GM19438 (cell line): ENCODE data around the gene FLACC1.
"Not testable (repeated sequence)": the region's sequence is repeated elsewhere in the genome, so short reads cannot be mapped to it uniquely, and the experiment has no call there.

Experiments
- ATAC-seq: cut with Tn5 transposase; IDR thresholded peaks from one replicate; pipeline ENCODE4 v1.9.1; 2021; ENCODE audit warnings: low read depth; ENCODE audit not compliant: unreplicated experiment

The FLACC1 gene, protein sequence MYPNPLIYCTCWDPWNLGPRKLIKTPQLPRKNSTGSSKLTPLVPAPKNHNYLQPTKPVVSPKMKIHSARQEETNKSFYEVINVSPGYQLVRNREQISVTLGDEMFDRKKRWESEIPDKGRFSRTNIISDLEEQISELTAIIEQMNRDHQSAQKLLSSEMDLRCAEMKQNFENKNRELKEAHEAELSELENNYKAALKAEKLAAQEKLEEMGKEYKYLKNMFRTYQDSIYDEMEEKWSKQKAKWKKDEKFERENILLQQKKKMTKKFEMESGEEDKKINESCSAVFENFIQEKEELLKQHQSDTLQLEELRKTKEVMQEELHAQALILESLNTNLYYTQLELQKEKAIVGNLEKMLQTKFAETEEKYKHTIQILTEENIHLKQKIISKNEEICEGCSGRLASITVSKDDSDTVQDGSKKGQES

DNA sequence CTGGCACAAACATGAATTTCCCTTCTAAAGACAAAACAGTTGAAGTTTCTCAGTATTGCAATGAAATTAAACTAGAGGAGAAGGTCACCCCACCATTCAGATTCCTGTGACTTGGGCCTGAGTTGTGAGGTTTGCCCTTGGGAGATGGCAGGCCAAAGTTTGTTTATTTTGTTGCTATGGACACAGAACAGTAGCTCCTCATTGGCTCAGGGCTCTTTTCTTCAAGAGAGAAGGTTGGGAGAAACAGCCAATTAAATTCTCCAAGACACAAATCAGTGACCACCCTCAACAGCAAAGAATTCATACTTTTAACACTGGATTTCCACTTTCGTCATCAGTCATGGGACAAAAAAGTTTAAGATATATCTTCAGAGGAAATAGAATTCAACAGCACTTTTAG, at the start of gene FLACC1:
Gene FLACC1, minus strand, starts transcription at position 125 of the 400 bp plus-strand sequence. CDS start 5,941 bp downstream, outside the sequence.
- ATAC-seq = no peak

DNA sequence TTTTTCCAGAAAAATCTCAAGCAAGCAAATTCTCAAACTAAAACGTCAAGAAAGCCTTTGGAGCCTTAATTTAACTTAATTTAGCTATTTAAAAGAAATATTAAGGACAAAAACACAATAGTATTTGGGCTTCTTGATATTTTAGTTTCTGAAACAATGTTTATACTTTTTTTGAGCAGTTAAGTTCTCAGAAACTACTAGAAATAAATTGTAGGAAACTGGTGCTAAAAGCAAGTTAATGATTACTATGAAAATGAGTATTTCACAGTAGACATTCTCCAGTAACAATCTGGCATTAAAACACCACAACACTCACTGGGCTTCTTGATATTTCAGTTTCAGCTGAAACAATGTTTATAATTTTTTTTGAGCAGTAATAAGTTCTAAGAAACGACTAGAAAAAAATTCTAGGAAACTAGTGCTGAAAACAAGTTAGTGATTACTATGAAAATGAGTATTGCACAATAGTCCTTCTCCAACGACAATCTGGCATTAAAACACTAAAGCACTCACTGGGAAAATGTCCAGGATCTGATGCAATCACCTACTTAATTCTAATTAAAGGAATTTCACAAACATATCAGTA, 49.0 kb upstream of the FLACC1 start:
- ATAC-seq = peak; percentile 70

DNA sequence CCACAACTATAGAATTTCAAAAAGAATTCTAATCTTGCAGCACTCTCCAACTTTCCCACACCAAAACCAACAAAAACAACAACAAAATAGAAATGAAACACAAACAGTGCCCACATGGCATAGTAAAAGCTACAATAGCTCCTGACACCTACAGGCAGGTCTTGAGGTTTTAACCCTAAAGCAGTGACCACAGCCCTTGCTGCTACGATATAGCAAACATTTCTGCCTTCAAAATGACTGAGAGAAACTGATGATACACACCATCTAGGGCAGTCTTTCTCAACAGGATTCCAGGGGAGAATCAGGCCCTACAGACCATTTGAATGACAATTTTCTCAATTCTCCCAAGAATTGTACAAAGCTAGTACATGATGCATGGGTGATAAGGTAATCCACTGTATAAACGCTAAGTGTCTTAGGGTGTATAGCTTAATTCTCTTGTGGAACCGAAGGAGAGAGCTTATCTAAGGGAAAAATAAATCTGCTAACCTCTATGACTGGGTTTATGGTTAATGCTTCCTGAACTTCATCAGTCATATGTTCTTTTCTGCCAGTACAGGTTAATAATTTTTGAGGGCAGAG, 47.6 kb upstream of the FLACC1 start:
- ATAC-seq = no peak

DNA sequence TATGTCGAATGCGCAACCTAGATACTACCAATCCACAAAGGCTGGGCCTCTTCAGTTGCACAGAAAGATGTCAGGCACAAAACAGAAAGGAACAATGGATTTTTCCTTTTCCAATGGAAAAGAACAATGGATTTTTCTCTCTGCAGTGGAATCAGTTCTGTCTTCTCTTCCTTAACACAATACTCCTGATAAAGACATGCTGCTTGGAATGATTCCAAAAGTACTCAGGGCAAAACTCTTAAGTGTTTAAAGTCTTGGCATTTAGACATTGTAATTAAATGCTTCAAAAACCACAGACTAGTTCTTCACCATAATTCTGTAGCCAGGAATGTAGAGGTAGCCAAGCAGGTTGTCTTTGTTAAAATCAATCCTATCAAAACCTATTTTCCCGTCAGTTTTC, 46.7 kb upstream of the FLACC1 start:
- no peak for ATAC-seq

DNA sequence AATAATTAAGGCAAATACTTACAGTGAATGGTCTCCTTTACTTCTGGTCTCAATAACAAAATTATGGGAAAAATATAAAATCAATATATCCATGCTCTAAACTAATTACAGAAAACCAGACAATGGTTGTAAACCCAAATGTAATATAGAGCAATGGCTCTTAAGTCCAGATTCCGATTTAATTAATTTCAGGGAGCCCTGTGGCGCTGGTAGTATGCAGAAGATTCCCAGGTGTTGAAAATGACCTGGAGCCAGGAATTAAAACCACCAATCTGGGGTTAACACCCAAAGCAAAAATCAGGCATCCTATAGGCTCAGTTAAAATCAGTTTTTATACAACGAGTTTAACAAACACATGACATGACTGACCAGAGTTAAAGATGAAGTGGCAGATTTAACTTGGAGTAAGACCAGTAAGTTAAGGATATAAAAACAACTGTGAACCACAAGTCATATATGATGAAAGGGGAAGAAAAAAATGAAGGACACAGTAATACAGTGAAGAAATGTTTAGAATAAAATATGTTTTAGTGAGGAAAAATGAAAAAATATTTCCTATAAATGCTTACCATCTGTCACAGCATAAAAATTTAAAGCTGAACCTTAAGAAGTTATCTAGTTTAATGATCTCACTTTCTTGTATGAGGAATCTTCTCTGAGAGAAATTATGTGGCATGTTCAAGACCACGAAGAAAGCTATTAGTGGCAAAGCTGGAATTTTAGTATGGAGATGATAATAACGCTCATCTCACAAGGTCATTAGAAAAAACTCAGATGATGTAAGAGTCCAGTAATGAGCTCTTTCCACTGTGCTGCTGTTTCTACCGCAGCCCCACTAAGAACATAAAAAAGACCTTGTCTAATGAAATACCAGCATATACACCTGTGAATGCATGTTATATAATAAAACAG, 45.8 kb upstream of the FLACC1 start:
- no peak for ATAC-seq

DNA sequence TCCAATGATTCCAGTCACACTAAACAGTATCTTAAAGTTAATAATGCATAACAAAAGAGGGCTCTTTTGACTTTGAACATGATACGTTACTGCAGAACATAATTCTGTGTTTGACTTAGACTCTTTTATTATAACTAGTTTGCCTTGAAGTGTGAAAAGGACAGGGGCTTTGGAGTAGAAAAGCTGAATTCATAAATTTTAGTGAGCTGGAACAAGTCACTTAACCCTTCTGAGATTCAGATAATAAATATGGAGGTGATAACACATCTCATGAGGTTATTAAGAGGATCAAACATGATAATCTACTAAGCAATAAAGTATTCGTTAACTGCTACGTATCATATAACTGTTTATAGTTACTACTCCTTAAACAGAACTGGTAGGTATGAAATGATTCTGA, 44.7 kb upstream of the FLACC1 start:
- no peak for ATAC-seq

DNA sequence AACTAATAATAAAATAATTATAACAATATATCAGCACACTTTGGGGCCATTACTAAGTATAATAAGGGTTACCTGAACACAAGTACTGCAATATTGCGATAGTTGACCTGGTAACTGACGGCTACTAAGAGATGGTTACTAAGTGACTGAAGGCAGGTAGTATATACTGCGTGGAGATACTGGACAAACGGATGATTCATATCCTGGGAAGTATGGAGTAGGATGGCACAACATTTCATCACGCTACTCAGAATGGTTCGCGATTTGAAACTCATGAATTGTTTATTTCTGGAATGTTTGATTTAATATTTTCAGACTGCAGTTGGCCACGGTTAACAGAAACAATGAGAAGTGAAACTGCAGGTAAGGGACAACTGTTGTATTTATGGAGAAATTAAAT, 39.5 kb upstream of the FLACC1 start:
- no peak for ATAC-seq

DNA sequence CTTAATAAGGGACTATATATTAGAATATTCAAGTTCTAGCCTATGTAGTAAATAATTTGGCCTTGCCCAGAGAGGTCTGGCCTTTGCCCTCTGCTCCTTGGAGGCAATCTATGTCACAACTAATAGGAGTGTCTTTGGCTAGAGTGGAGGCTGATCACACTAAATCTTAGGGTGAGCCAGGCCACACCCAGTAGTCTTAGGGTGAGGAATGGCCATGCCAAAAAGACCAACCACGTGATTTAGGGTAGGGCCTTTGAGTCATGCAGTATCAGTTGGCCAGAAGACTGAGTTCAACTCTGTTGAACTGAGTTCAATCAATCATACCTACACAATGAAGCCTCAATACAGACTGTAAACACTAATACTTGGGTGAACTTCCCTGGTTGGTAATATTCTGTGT, 26.0 kb upstream of the FLACC1 start:
- ATAC-seq = no peak

DNA sequence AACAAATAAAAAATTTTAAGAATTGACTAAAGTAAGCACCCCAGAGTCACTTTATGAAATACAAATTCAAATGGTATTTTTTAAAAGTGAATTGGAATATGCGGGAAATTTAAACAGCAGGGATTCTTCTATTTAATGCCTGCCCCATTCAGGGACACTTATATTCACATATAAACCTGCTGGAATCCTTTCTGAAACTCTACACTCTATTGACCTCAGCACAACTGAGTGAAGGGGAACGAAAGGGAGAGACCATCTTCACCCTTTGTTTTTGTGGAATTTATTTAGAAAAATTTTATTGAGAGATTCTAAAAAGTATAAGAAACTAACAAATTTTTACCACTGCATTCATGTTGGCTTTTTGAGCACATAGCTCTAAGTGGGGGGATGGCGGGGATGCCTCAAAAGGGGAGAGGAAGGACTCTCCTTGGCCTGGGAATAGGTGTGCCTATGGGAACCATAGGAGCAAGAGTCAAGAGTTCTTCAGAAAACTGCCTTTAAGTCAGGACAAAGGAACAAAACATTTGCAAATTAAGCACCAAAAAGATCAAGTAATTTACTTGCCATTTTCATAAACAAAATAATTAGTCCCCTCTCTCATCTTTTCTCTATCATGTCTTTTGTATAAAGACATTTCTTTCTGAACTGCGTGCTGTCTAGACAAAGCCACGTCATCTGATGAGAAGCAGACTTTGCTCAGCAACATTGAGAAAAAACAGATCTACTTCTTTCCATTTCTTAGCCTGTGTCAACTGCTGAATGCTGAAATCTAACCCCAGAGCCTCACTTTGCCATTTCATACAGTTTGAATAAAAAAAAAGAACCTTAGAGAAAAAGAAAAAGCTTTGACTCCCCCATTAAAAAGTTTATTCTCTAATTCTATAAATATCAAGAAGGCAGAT, 21.6 kb upstream of the FLACC1 start:
- ATAC-seq = no peak

DNA sequence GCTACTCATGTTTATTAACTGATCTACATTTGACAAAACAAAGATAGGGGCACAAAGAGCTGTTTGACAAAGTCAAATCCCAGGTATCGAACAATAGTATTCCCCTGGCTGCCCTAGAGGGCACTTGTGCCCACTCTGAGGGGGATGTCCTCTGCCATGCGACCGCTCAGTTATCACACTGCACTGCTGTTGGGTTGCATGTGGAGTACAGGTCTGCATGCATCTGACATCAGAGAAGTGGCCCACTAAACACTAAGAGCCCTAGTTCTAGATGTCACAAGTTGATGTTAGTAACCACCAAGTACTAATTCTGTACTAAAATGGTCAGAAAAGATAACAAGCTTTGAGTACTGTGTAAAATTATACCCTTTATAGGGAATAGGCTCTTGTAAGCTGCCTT, 20.1 kb upstream of the FLACC1 start:
- ATAC-seq = no peak

DNA sequence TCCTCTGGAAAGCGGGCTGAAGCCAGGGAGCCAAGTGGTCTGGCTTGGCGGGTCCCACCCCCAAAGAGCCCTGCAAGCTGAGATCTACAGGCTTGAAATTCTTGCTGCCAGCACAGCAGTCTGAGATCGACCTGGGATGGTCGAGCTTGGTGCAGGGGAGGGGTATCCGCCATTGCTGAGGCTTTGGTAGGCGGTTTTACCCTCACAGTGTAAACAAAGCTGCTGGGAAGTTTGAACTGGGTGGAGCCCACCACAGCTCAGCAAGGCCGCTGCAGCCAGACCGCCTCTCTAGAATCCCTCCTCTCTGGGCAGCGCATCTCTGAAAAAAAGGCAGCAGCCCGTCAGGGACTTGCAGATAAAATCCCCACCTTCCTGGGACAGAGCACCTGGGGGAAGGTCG, 12.6 kb upstream of the FLACC1 start:
- no peak for ATAC-seq

DNA sequence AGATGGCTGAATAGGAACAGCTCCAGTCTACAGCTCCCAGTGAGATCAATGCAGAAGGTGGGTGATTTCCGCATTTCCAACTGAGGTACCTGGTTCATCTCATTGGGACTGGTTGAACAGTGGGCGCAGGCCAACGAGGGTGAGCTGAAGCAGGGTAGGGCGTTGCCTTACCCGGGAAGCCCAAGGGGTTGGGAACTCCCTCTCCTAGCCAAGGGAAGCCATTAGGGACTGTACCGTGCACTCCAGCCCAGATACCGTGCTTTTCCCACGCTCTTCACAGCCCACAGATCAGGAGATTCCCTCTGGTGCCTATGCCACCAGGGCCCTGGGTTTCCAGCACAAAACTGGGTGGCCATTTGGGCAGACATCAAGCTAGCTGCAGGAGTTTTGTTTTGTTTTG, 12.2 kb upstream of the FLACC1 start:
- ATAC-seq = not testable (repeated sequence)

DNA sequence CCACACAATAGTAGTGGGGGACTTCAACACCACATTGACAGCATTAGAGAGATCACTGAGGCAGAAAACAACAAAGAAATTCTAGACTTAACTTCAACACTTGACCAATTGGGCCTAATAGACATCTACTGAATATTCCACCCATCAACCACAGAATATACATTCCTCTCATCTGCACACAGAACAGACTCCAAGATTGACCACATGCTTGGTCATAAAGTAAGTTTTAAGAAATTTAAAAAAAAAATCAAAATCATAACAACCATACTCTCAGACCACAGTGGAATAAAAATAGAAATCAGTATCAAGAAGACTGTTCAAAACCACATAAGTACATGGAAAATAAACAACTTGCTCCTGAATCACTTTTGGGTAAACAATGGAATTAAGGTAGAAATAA, 9.0 kb upstream of the FLACC1 start:
- no peak for ATAC-seq

DNA sequence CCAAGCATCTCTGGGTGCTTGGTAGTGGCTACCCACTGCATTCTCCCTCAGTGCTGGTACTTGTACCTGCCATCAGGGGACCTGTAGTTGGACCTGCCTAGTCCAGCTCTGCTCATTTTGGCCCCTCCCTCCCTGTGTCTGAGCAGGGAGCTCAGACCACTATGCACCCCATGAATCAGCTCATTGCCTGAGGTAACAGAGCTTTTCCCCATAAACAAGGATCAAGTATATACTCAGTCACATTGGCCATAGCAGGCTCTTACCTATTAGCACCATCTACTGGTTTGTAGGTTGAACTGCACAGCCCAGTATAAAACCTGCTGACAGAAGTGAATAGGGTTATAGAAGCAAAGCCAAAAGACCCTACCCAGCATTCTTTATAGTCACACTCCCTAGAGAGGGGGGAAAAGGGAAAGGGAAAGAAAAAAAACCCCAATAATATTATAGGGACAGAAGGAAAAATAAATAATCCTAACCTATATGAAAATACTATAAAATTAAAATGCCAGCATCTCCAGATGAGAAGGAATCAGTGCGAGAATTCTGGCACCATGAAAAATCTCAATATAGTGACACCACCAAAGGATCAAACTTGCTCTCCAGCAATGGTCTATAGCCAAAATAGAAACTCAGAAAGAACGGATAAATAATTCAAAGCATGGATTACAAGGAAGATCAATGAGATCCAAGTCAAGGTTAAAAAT, 6.9 kb upstream of the FLACC1 start:
- peak; percentile 83 for ATAC-seq

DNA sequence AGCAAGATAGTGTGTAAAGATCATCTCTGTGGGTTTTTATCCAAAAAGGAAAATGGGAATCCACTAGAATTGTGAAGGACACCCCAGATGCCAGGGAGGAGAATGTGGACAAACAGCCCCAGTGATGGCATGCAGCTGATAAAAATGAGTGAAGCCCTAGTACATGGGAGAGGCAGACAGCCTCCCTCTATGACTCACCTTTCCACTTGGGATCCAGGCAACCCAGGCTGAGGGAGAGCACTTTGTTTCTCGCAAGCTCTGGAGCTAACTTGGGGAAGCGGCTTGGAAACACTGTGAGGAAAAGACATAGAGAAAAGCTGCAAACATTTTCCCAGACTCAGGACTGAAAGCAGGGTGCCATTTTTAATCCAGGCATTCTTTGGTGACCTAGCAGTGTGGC, 5.3 kb upstream of the FLACC1 start:
- no peak for ATAC-seq

DNA sequence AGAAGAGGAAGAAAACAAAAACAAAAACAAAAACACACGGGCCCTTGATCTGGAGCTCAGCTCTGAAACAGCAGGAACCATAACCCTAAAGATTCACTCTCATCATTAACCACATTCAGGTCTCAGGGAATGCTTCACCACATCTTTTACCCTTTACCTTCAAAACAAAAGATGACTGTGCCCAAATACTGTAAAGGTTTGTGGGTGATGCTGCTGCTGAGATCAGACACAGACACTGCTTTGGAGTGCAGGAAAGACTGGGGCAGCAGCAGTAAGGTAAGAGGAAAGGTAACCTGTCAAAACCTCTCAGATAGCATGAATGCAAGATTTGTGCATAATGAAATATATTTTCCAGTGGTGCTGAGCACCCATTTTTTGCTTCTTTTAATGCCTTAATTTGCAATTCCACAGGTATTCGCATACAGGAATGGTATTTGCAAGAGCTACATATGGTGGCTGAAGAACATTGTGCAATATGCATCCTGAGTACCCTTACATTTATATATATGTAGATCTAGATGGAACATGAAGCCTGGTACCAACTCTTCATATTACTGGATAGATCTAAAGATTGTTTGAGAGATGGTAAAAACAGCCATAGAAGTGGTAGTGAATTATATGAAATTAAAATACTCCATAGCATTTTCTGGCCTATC, 4.1 kb upstream of the FLACC1 start:
- no peak for ATAC-seq

DNA sequence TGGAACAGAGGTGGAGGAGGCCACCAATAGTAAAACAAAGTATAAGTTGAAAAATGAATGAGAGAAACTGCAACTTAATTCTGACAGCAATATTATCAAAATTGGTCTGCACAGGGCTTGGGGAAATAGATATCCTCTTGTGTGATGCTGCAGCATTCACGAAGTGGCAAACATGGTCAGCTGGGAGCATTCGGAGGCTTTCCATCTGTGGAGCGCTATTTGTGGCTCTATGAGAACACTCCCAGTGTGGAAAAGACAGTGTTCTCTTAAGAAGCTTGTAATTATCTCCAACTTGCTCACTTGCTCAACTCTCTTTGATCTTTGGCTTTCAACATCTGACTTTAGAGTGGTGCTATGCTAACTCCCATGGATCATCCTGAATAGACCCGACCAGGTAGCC, 3.1 kb upstream of the FLACC1 start:
- no peak for ATAC-seq

DNA sequence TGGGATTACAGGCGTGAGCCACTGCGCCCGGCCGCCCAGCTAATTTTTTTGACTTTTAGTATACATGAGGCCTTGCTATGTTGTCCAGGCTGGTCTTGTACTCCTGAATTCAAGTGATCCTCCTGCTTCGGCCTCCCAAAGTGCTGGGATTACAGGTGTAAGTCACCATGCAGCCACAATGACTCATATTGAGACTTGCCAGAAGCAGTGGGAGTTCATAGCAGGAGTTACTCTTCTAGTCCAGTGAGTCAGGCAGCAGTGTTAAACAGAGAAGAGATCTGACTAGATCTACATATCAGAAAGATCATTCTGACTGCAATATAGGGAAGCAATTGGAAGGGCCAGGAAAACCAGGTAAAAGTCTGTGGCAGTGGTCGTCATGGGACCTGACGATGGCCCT, 1.5 kb upstream of the FLACC1 start:
- ATAC-seq = no peak

DNA sequence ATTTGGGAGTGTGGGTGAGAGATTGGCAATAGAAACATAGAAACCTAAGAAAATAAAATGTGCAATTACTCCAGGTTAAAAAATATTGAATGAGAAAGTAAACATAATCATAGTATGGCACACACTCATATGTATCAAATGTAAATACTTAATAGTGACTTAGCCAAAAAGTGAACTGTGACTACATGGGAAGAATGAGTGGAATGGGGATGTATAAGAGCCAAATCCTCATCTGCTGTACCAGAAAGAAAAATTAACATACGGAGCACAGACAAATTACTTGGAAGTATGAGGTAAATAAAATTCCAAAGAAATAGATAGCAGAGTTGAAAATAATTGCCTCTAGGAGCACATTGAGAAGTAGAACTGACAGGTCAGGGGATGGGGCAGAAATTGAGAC, 4.0 kb downstream of the FLACC1 start:
- no peak for ATAC-seq
